Osteocyte (in vitro differentiated cells): ENCODE measurements around the gene ZNF304. TPM values are rescaled to one million over a fixed set of nuclear protein-coding genes. Genes with fewer than 3 reads are reported as not detected.
A peak's percentile ranks its signal among the peaks of the same experiment; 100 is the strongest.

Experiments used
- DNase-seq: peaks from one replicate; pipeline ENCODE4 v3.0.0; 2021; ENCODE audit warnings: mixed read lengths; ENCODE audit not compliant: unreplicated experiment; ENCODE audit errors: extremely low spot score
- H3K27ac Mint-ChIP-seq: one replicate; pipeline ENCODE4 v1.8.0; 2021; ENCODE audit warnings: mild to moderate bottlenecking, mixed read lengths; ENCODE audit not compliant: unreplicated experiment
- H3K27me3 Mint-ChIP-seq: one replicate; pipeline ENCODE4 v1.8.0; 2021; ENCODE audit warnings: mixed read lengths; ENCODE audit not compliant: unreplicated experiment
- H3K36me3 Mint-ChIP-seq: one replicate; pipeline ENCODE4 v1.8.0; 2021; ENCODE audit warnings: mixed read lengths; ENCODE audit not compliant: unreplicated experiment
- H3K4me1 Mint-ChIP-seq: one replicate; pipeline ENCODE4 v1.8.0; 2021; ENCODE audit warnings: mixed read lengths; ENCODE audit not compliant: unreplicated experiment
- H3K4me3 Mint-ChIP-seq: one replicate; pipeline ENCODE4 v1.8.0; 2021; ENCODE audit warnings: mild to moderate bottlenecking, moderate library complexity, mixed read lengths; ENCODE audit not compliant: unreplicated experiment
- H3K9me3 Mint-ChIP-seq: one replicate; pipeline ENCODE4 v1.8.0; 2021; ENCODE audit warnings: mixed read lengths; ENCODE audit not compliant: unreplicated experiment
- CTCF ChIP-seq: fragments of 200-600 bp; sonication (generic); IDR thresholded peaks from 2 replicates; pipeline ENCODE4 v1.5.0; 2021; ENCODE audit warnings: antibody characterized with exemption, mild to moderate bottlenecking, moderate library complexity
- total RNA-seq: library from RNA; stranded (reverse); gene quantifications from 2 replicates; pipeline ENCODE4 v1.2.1, GENCODE V29; 2021

The ZNF304 gene
- total RNA-seq, 1 donor from 2014 or later: 9.5 TPM

GRCh38 chr19:57355916-57356315 lies 4.8 kb downstream of the ZNF304 start:
- H3K9me3 Mint-ChIP-seq: peaks cover 38% of the 10 kb centered on the region
- DNase-seq: no peak
- peaks cover 78% of the 10 kb centered on the region for H3K36me3 Mint-ChIP-seq
- H3K27ac Mint-ChIP-seq: no peak overlapping the region
- H3K4me1 Mint-ChIP-seq: peaks cover 22% of the 10 kb centered on the region
- TF ChIP-seq CTCF: no peak
- H3K4me3 Mint-ChIP-seq: no peak overlapping the region
- H3K27me3 Mint-ChIP-seq: no peaks in the 10 kb centered on the region

GRCh38 chr19:57357406-57357805 lies 6.3 kb downstream of the ZNF304 start:
- Mint-ChIP-seq H3K27ac (no peak overlapping the region), H3K4me1 (peaks cover 8% of the 10 kb centered on the region), H3K27me3 (no peaks in the 10 kb centered on the region), H3K4me3 (no peak overlapping the region), H3K9me3 (peaks cover 39% of the 10 kb centered on the region), H3K36me3 (peaks cover 70% of the 10 kb centered on the region)
- no peak for TF ChIP-seq CTCF
- peak; percentile 62 for DNase-seq

GRCh38 chr19:57359300-57359699 lies 8.2 kb downstream of the ZNF304 start:
- H3K4me3 Mint-ChIP-seq: no peak overlapping the region
- H3K27ac Mint-ChIP-seq: no peak overlapping the region
- peaks cover 14% of the 10 kb centered on the region for H3K4me1 Mint-ChIP-seq
- TF ChIP-seq CTCF: no peak
- H3K27me3 Mint-ChIP-seq: no peaks in the 10 kb centered on the region
- H3K36me3 Mint-ChIP-seq: peaks cover 57% of the 10 kb centered on the region
- peaks cover 33% of the 10 kb centered on the region for H3K9me3 Mint-ChIP-seq
- no peak for DNase-seq

- no peak for DNase-seq
- H3K4me3 Mint-ChIP-seq: peak overlapping the region; percentile 91
- peaks cover 38% of the 10 kb centered on the region for H3K36me3 Mint-ChIP-seq
- peaks cover 21% of the 10 kb centered on the region for H3K9me3 Mint-ChIP-seq
- TF ChIP-seq CTCF: no peak
- H3K27ac Mint-ChIP-seq: peak overlapping the region; percentile 98
- no peaks in the 10 kb centered on the region for H3K27me3 Mint-ChIP-seq
- peaks cover 14% of the 10 kb centered on the region for H3K4me1 Mint-ChIP-seq
These were observed 11.3 kb downstream of the ZNF304 start for GRCh38 chr19:57362419-57362818.

GRCh38 chr19:57362997-57363687 lies 12.1 kb downstream of the ZNF304 start, which contains the start of the genes TRAPPC2B and ZNF547:
Gene TRAPPC2B, plus strand, starts transcription at chr19:57363551. Its CDS starts 1,283 bp downstream, at chr19:57364834.
Gene ZNF547, plus strand, starts transcription at chr19:57363551. Its CDS starts 5,005 bp downstream, at chr19:57368556.
- no peak for TF ChIP-seq CTCF
- H3K27me3 Mint-ChIP-seq: no peaks in the 10 kb centered on the region
- peaks cover 17% of the 10 kb centered on the region for H3K9me3 Mint-ChIP-seq
- peaks cover 33% of the 10 kb centered on the region for H3K36me3 Mint-ChIP-seq
- peak; percentile 99 for DNase-seq
- H3K4me3 Mint-ChIP-seq: peak within 1 kb of the TSS; percentile 91
- H3K27ac Mint-ChIP-seq: peak within 1 kb of the TSS; percentile 98
- peaks cover 14% of the 10 kb centered on the region for H3K4me1 Mint-ChIP-seq
